GM20000 (cell line): Measurements from ENCODE around the gene ARNT2.

ENCODE experiments used
- DNase-seq: peaks from one replicate; pipeline ENCODE4 v3.0.0; 2012; ENCODE audit warnings: low spot score
- TF ChIP-seq, protein P1 (sequence below): IDR thresholded peaks from 2 replicates; pipeline ENCODE4 v1.5.1; 2012; ENCODE audit warnings: mild to moderate bottlenecking, control low read depth; ENCODE audit errors: extremely low read depth, missing control alignments

ARNT2 gene

DNA sequence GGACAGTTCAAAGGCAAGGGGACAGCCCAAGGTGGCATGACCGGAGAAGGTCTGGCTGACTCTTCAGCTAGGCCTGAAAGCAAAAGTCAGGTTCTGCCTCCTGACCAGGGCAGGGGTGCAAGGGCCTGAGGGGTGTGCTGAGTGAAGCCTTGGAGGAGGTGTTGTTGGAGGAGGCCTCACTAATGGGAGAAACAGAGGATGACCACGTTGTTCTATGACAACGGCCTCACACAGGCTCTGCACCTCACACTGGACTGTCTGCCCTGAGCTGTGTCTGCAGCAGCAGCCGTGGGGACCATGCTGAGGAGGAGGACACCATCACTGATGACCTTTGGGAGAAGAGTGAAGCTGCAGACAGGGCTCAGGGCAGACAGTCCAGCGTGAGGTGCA lies 174.0 kb downstream of the ARNT2 start:
- DNase-seq: no peak
- TF ChIP-seq, protein P1, sequence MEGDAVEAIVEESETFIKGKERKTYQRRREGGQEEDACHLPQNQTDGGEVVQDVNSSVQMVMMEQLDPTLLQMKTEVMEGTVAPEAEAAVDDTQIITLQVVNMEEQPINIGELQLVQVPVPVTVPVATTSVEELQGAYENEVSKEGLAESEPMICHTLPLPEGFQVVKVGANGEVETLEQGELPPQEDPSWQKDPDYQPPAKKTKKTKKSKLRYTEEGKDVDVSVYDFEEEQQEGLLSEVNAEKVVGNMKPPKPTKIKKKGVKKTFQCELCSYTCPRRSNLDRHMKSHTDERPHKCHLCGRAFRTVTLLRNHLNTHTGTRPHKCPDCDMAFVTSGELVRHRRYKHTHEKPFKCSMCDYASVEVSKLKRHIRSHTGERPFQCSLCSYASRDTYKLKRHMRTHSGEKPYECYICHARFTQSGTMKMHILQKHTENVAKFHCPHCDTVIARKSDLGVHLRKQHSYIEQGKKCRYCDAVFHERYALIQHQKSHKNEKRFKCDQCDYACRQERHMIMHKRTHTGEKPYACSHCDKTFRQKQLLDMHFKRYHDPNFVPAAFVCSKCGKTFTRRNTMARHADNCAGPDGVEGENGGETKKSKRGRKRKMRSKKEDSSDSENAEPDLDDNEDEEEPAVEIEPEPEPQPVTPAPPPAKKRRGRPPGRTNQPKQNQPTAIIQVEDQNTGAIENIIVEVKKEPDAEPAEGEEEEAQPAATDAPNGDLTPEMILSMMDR: no peak

DNA sequence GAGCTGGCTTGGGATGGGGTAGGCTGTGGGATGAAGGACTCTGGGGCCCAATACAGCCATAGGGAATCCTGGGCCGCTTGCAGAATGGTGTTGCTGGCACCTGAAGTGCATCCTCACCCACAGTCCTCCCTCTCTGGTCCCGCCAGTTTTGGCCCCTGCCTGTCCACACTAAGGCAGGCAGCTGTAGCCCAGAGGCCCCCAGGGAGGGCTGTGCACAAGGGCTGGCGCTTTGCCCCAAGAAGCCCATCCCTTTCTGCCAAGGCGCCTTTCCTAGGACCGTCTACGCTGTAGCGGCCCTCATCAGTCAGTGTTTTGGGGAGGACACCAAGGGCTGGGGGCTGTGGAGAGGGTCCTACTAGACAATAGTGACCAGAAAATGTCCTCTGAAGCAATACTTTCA lies 174.7 kb downstream of the ARNT2 start:
- TF ChIP-seq, protein P1: no peak
- no peak for DNase-seq

DNA sequence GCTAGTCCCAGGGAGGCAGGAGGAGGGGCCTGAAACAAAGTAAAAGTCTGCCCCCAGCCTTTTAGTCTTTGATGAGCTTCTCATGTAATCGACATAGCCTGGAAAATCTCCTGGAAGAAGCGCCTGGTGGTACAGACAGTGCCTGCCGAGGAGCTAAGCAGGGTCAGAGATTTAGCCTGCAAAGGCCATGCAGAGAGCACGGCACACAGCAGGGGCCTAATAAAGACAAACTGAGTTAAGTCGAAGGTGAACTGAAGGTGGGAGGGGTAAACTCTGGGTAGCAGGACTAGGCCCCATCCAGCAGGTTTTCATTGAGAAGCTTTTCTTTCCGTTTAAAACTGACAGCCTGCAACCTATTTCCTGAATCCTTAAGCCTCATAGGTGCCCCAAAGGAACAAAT lies 175.4 kb downstream of the ARNT2 start:
- TF ChIP-seq, protein P1: no peak
- DNase-seq: no peak

DNA sequence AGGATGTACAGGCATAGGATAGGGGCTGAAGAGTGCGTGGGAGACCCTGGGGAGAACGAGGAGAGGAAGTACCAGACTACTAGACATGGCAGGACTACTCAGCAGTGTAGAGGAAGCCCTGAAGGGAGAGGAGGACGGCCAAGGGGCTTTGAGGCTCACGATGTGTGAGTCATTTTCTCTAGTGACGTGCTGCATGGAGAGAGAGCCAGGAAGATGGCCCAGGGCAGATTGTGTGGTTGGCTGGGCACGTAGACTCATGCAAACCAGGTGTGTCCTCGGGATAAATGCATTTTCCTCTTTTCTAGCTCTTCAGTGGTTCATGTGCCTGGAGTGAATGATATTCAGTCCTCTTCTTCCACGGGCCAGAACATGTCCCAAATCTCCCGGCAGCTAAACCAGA lies 175.9 kb downstream of the ARNT2 start:
- DNase-seq: no peak
- TF ChIP-seq, protein P1: no peak

DNA sequence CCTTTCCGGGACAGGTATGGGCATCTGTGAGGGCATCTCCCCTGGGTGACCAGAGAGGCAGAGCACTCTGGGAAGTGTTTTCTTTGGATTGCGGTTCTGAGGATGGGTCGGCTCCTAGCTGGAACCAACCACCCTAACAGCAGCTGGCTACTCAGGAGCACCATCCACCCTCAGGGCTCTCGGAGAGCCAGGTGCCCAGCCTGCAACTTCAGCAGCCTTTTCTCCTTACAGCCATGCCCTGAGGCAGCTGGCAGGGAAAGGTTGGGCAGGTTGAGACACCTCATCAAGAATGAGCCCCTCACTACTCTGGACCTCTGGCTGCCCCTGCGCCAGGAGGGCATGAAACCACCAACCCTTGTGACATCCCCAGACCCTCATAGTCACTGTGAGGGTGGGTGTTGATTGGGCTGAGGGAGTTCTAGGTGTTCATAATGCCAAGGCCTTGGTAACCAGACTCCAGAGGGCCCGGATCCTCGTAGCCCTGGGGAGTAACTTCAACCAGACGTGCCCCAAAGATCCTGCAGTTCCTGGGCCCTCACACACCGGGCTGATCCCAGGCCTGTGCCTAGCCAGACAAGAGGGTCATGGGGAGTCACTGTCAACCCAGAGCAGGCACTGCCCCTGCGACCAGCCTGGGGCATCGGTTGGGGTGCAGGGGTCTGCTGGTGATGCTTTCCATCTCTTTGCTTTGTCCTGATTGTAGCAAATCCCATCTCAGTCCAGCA lies 176.5 kb downstream of the ARNT2 start:
- TF ChIP-seq, protein P1: no peak
- DNase-seq: no peak

DNA sequence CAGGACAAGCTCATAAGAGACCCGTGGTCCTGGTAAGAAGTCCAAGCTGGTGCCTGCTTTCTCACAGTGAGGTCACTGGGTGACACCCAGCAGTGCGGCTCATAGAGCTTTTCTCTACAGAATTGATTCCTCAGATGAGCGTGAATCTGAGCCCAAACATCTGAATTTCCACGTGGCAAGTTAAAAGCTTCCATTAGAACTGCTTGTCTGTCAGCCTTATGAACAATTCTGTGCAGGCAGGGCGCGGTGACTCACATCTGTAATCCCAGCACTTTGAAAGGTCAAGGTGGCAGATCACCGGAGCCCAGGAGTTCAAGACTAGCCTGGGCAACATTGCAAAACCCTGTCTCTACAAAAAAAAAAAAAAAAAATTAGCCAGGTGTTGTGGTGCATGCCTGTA lies 177.8 kb downstream of the ARNT2 start:
- DNase-seq: no peak
- TF ChIP-seq, protein P1: no peak

DNA sequence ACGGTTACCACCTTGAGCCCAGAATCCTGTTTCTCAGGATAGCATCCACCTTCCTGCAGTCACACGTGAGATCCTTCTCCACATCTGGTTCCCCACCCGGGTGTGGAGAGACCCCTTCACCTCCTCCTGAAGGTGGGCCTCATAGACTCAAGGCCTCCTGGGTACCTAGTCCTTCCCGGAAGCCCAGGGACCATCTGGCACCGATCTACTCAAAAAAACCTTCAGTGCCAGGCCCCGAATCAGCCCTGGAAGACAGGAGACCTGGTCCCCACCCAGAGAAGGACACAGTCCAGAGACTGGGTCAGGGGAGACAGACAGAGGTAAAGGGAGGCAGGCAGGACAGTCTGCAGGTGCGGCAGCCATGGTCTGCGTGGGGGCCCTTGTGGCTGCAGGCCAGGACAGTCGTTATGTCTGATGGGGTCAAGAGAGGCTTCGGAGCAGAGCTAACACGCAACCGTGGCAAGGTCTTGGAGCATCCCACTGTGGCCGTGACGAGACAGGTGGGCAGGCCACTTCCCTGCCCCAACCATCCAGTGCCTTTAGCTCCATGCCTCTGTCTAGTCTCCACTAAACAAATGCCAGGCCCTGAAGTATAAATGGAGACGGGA lies 178.7 kb downstream of the ARNT2 start:
- TF ChIP-seq, protein P1: no peak
- no peak for DNase-seq
